Skeletal muscle tissue (tissue), 4 donors: ENCODE measurements around the gene PGLYRP1. TPM values are rescaled to one million over a fixed set of nuclear protein-coding genes. Genes with fewer than 3 reads are reported as not detected.

Experiments
- H3K27ac ChIP-seq: one replicate; pipeline ENCODE4 v1.7.0; 2013; ENCODE audit warnings: mild to moderate bottlenecking, low read depth, low read length, inconsistent platforms
- H3K27me3 ChIP-seq, 3 donors: one replicate each; pipeline ENCODE4 v1.7.0; 2013; ENCODE audit warnings: low read length in 3 of 3; ENCODE audit not compliant: control insufficient read depth in 3 of 3, insufficient read depth in 3 of 3
- H3K36me3 ChIP-seq, 3 donors: one replicate each; pipeline ENCODE4 v1.7.0; 2013; ENCODE audit warnings: low read length in 3 of 3; ENCODE audit not compliant: control insufficient read depth in 3 of 3, insufficient read depth in 3 of 3
- H3K4me1 ChIP-seq, 3 donors: one replicate each; pipeline ENCODE4 v1.7.0; 2013; ENCODE audit warnings: low read length in 3 of 3, mild to moderate bottlenecking in 3 of 3; ENCODE audit not compliant: control insufficient read depth in 3 of 3, insufficient read depth in 3 of 3
- H3K4me3 ChIP-seq, 3 donors: one replicate each; pipeline ENCODE4 v1.7.0; 2013; ENCODE audit warnings: low read length in 3 of 3
- H3K9ac ChIP-seq, 3 donors: one replicate each; pipeline ENCODE4 v1.7.0; 2013; ENCODE audit warnings: low read length in 3 of 3, mild to moderate bottlenecking in 3 of 3, moderate library complexity in 2 of 3, low read depth in 1 of 3
- H3K9me3 ChIP-seq, 3 donors: one replicate each; pipeline ENCODE4 v1.7.0; 2013; ENCODE audit warnings: low read length in 3 of 3; ENCODE audit not compliant: control insufficient read depth in 3 of 3
- total RNA-seq: library from RNA; depleted of rRNA; stranded (reverse); fragments of >200 nt; gene quantifications from one replicate; pipeline ENCODE4 v1.2.3, GENCODE V29; 2014
- donor health status: Osteomylitis.

PGLYRP1 gene
- total RNA-seq, 1 donor from 2014 or later = 2.1 TPM

- Histone ChIP-seq H3K9ac (no peak overlapping the region), H3K27me3 (peaks cover 4 to 25% (median 21%) of the 10 kb centered on the region in 3 donors), H3K4me1 (peaks cover 0 to 10% (median 0%) of the 10 kb centered on the region in 3 donors), H3K9me3 (no peaks in the 10 kb centered on the region), H3K27ac (no peak overlapping the region), H3K4me3 (no peak overlapping the region), H3K36me3 (no peaks in the 10 kb centered on the region)
These were observed 10.5 kb upstream of the PGLYRP1 start for GRCh38 chr19:46033401-46033800.

- H3K27ac ChIP-seq = no peak overlapping the region
- H3K9me3 ChIP-seq = no peaks in the 10 kb centered on the region
- H3K36me3 ChIP-seq = no peaks in the 10 kb centered on the region
- peaks cover 4 to 25% (median 21%) of the 10 kb centered on the region in 3 donors for H3K27me3 ChIP-seq
- no peak overlapping the region for H3K9ac ChIP-seq
- no peak overlapping the region for H3K4me3 ChIP-seq
- peaks cover 0 to 10% (median 0%) of the 10 kb centered on the region in 3 donors for H3K4me1 ChIP-seq
These were observed 9.8 kb upstream of the PGLYRP1 start for GRCh38 chr19:46032597-46033025.

GRCh38 chr19:46031781-46032596 lies 9.1 kb upstream of the PGLYRP1 start:
- H3K9me3 ChIP-seq = no peaks in the 10 kb centered on the region
- peaks cover 4 to 25% (median 21%) of the 10 kb centered on the region in 3 donors for H3K27me3 ChIP-seq
- no peak overlapping the region for H3K4me3 ChIP-seq
- H3K36me3 ChIP-seq = no peaks in the 10 kb centered on the region
- H3K27ac ChIP-seq = no peak overlapping the region
- no peak overlapping the region for H3K9ac ChIP-seq
- H3K4me1 ChIP-seq = peaks cover 0 to 10% (median 0%) of the 10 kb centered on the region in 3 donors

- H3K27me3 ChIP-seq = peaks cover 13 to 25% (median 23%) of the 10 kb centered on the region in 3 donors
These were observed 8.1 kb upstream of the PGLYRP1 start for GRCh38 chr19:46030812-46031550.

GRCh38 chr19:46025835-46026234 lies 3.0 kb upstream of the PGLYRP1 start:
- Histone ChIP-seq H3K9ac (no peak overlapping the region), H3K4me1 (no peaks in the 10 kb centered on the region), H3K27ac (no peak overlapping the region), H3K36me3 (no peaks in the 10 kb centered on the region), H3K27me3 (peaks cover 31 to 44% (median 40%) of the 10 kb centered on the region in 3 donors), H3K4me3 (no peak overlapping the region), H3K9me3 (no peaks in the 10 kb centered on the region)

More at GRCh38 chr19:46030812-46031550, 8.1 kb upstream of the PGLYRP1 start:
- no peaks in the 10 kb centered on the region for H3K36me3 ChIP-seq
- H3K27ac ChIP-seq = no peak overlapping the region
- H3K4me1 ChIP-seq = peaks cover 0 to 10% (median 0%) of the 10 kb centered on the region in 3 donors
- no peaks in the 10 kb centered on the region for H3K9me3 ChIP-seq
- no peak overlapping the region for H3K9ac ChIP-seq
- H3K4me3 ChIP-seq = no peak overlapping the region

- Histone ChIP-seq H3K36me3 (no peaks in the 10 kb centered on the region), H3K4me1 (no peaks in the 10 kb centered on the region), H3K4me3 (no peak overlapping the region), H3K27me3 (peaks cover 31 to 51% (median 40%) of the 10 kb centered on the region in 3 donors), H3K9ac (no peak overlapping the region), H3K27ac (no peak overlapping the region), H3K9me3 (no peaks in the 10 kb centered on the region)
These were observed 492 bp upstream of the PGLYRP1 start for GRCh38 chr19:46023311-46023779.

- no peaks in the 10 kb centered on the region for H3K36me3 ChIP-seq
These were observed 807 bp downstream of the PGLYRP1 start for GRCh38 chr19:46022061-46022430.

GRCh38 chr19:46021531-46022041 lies 1.3 kb downstream of the PGLYRP1 start:
- Histone ChIP-seq H3K9ac (no peak overlapping the region), H3K4me3 (no peak overlapping the region), H3K27ac (no peak overlapping the region), H3K4me1 (peaks cover 2 to 5% (median 4%) of the 10 kb centered on the region in 3 donors), H3K36me3 (no peaks in the 10 kb centered on the region), H3K27me3 (peaks cover 31 to 49% (median 38%) of the 10 kb centered on the region in 3 donors), H3K9me3 (no peaks in the 10 kb centered on the region)

More at GRCh38 chr19:46022061-46022430, 807 bp downstream of the PGLYRP1 start:
- H3K4me3 ChIP-seq = no peak overlapping the region
- peaks cover 31 to 51% (median 40%) of the 10 kb centered on the region in 3 donors for H3K27me3 ChIP-seq
- H3K4me1 ChIP-seq = peaks cover under 1 to 3% (median 1%) of the 10 kb centered on the region in 3 donors
- no peaks in the 10 kb centered on the region for H3K9me3 ChIP-seq
- no peak overlapping the region for H3K27ac ChIP-seq
- H3K9ac ChIP-seq = no peak overlapping the region

GRCh38 chr19:46020819-46021125 lies 2.1 kb downstream of the PGLYRP1 start:
- H3K36me3 ChIP-seq = no peaks in the 10 kb centered on the region
- peaks cover 34 to 49% (median 36%) of the 10 kb centered on the region in 3 donors for H3K27me3 ChIP-seq
- no peak overlapping the region for H3K4me3 ChIP-seq
- peaks cover 8 to 12% (median 11%) of the 10 kb centered on the region in 3 donors for H3K4me1 ChIP-seq
- H3K9ac ChIP-seq = no peak overlapping the region
- no peaks in the 10 kb centered on the region for H3K9me3 ChIP-seq
- H3K27ac ChIP-seq = no peak overlapping the region
